CD14-positive monocyte (primary cell): ENCODE measurements around the gene KCNQ1. TPM values are rescaled to one million over a fixed set of nuclear protein-coding genes. Genes with fewer than 3 reads are reported as not detected.

Experiments used
- DNase-seq, 3 donors: peaks; one replicate each; pipeline ENCODE4 v3.0.0-alpha.2; 2011 to 2022
- H2AFZ ChIP-seq: 2 replicates; pipeline ENCODE4 v1.6.0; 2012; ENCODE audit warnings: mild to moderate bottlenecking, low read depth, low read length, inconsistent platforms; ENCODE audit not compliant: insufficient read depth, poor library complexity, severe bottlenecking
- H3K27ac ChIP-seq, 2 donors: 1 replicate in 1 of 2; 2 replicates in 1 of 2; pipeline ENCODE4 v1.5.1; 2012 to 2013; ENCODE audit warnings: low read length in 2 of 2, control low read depth in 1 of 2, inconsistent platforms in 1 of 2, low read depth in 1 of 2, mild to moderate bottlenecking in 1 of 2
- H3K27me3 ChIP-seq, 2 donors: one replicate each; pipeline versions ENCODE4 v1.6.0 to v1.6.1; 2011 to 2013; ENCODE audit warnings: low read length in 2 of 2; ENCODE audit not compliant: control insufficient read depth in 2 of 2, insufficient read depth in 2 of 2
- H3K36me3 ChIP-seq, 2 donors: replicated peaks in 1 of 2; 1 replicate in 1 of 2; 2 replicates in 1 of 2; pipeline versions ENCODE4 v1.5.1 to v1.6.1; 2012 to 2013; ENCODE audit warnings: low read length in 2 of 2, control low read depth in 1 of 2, inconsistent platforms in 1 of 2, mild to moderate bottlenecking in 1 of 2; ENCODE audit not compliant: insufficient read depth in 2 of 2, control insufficient read depth in 1 of 2
- H3K4me1 ChIP-seq, 2 donors: 1 replicate in 1 of 2; 2 replicates in 1 of 2; pipeline versions ENCODE4 v1.5.1 to v1.6.1; 2012 to 2013; ENCODE audit warnings: low read length in 2 of 2, control low read depth in 1 of 2, inconsistent platforms in 1 of 2, mild to moderate bottlenecking in 1 of 2, moderate library complexity in 1 of 2; ENCODE audit not compliant: insufficient read depth in 2 of 2, control insufficient read depth in 1 of 2
- H3K4me2 ChIP-seq: replicated peaks from 2 replicates; pipeline ENCODE3; 2012; ENCODE audit warnings: low read length, moderate library complexity, mild to moderate bottlenecking; ENCODE audit not compliant: poor library complexity, severe bottlenecking; ENCODE audit errors: extremely low read depth
- H3K4me3 ChIP-seq, 3 experiments: fragments of 200-600 bp in 1 of 3; sonication (generic) in 1 of 3; replicated peaks in 1 of 3; 1 replicate in 2 of 3; 2 replicates in 1 of 3; pipeline ENCODE4 v1.5.1; 2011 to 2013; ENCODE audit warnings: low read length in 3 of 3, mild to moderate bottlenecking in 3 of 3, control low read depth in 2 of 3, low read depth in 2 of 3, inconsistent platforms in 1 of 3, moderate library complexity in 1 of 3
- H3K79me2 ChIP-seq: 2 replicates; pipeline ENCODE4 v1.6.0; 2012; ENCODE audit warnings: mild to moderate bottlenecking, control low read depth, inconsistent platforms, low read length, moderate library complexity; ENCODE audit not compliant: insufficient read depth
- H3K9ac ChIP-seq: 2 replicates; pipeline ENCODE4 v1.6.0; 2017; ENCODE audit warnings: low read length, mild to moderate bottlenecking; ENCODE audit not compliant: insufficient read depth, poor library complexity, severe bottlenecking
- H3K9me3 ChIP-seq, 2 donors: replicated peaks in 1 of 2; 1 replicate in 1 of 2; 2 replicates in 1 of 2; pipeline versions ENCODE4 v1.5.1 to v1.6.1; 2012 to 2013; ENCODE audit warnings: low read length in 2 of 2, control low read depth in 1 of 2; ENCODE audit not compliant: control insufficient read depth in 1 of 2, insufficient read depth in 1 of 2
- H4K20me1 ChIP-seq: 2 replicates; pipeline ENCODE4 v1.6.0; 2012; ENCODE audit warnings: mild to moderate bottlenecking, low read length, control low read depth, moderate library complexity; ENCODE audit not compliant: insufficient read depth
- H3K27ac Mint-ChIP-seq, 7 donors: one replicate each; pipeline ENCODE4 v1.8.0; 2020; ENCODE audit warnings: mild to moderate bottlenecking in 7 of 7, mixed read lengths in 7 of 7, moderate library complexity in 6 of 7, inconsistent platforms in 2 of 7
- H3K27me3 Mint-ChIP-seq, 3 donors: one replicate each; pipeline ENCODE4 v1.8.0; 2021 to 2022; ENCODE audit warnings: low read depth in 3 of 3, mild to moderate bottlenecking in 3 of 3, mixed read lengths in 3 of 3, moderate library complexity in 3 of 3, inconsistent platforms in 1 of 3
- H3K36me3 Mint-ChIP-seq, 2 donors: one replicate each; pipeline ENCODE4 v1.8.0; 2020; ENCODE audit warnings: mixed read lengths in 2 of 2, inconsistent platforms in 1 of 2, mild to moderate bottlenecking in 1 of 2
- H3K4me1 Mint-ChIP-seq: one replicate; pipeline ENCODE4 v1.8.0; 2020; ENCODE audit warnings: mild to moderate bottlenecking, mixed read lengths
- H3K4me3 Mint-ChIP-seq, 2 donors: one replicate each; pipeline ENCODE4 v1.8.0; 2020; ENCODE audit warnings: mild to moderate bottlenecking in 2 of 2, mixed read lengths in 2 of 2, moderate library complexity in 1 of 2
- H3K9me3 Mint-ChIP-seq, 7 donors: one replicate each; pipeline ENCODE4 v1.8.0; 2020 to 2022; ENCODE audit warnings: mixed read lengths in 7 of 7, mild to moderate bottlenecking in 6 of 7, moderate library complexity in 6 of 7, inconsistent platforms in 2 of 7
- CTCF ChIP-seq: fragments of 200-600 bp; IDR thresholded peaks from one replicate; pipeline ENCODE4 v1.8.0; 2022; ENCODE audit warnings: antibody characterized with exemption, mild to moderate bottlenecking
- WGBS: methylation state at CpG from one replicate; pipeline ENCODE4 v1.1.5; 2013; ENCODE audit warnings: missing lambda C conversion rate; ENCODE audit not compliant: insufficient coverage; 5-methylcytosine and 5-hydroxymethylcytosine counted together
- intact Hi-C, 2 donors: fragments of 100-400 bp; cut with micrococcal nuclease; formaldehyde crosslinking; loops; one replicate each; pipeline versions ENCODE4 v1.15.0 to v1.15.1; 2023
- polyA plus RNA-seq, 3 donors: library from polyadenylated mRNA; depleted of rRNA in 1 of 3; unstranded in 2 of 3; stranded (reverse) in 1 of 3; fragments of 300-500 nt in 2 of 3; fragments of >200 nt in 1 of 3; fragmentation: Illumina TruSeq in 2 of 3; gene quantifications; 1 replicate in 2 of 3; 2 replicates in 1 of 3; pipeline ENCODE4 v1.2.3, GENCODE V29; 2012 to 2021

KCNQ1 gene
- polyA plus RNA-seq, 3 donors, result 14.9 to 31.8 (median 21.6) TPM

DNA sequence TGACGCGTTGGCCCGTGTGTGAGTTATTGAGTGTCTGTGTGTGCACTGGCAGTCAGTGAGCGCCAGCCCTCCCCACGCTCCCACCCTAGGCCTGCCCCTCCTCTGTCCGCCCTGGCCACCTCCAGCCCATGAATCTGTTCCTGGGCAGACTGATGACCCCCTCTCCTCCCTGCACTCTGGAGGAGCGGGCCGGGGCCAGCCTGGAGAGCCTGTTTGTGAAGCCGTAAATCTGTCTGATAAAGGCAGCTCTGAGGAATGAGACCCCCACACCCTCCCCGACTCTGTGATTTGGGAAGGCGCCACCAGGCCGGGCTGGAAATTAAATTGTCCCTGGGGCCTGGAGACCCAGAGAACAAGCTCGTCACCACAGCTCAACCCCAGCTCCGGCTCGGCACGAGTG, 35.7 kb upstream of the KCNQ1 start:
- H3K4me2 ChIP-seq, result no peak overlapping the region
- WGBS, result 99% methylated on average over 6 of the region's 16 CpGs
- H3K9me3 Mint-ChIP-seq, result no peaks in the 10 kb centered on the region
- no peaks in the 10 kb centered on the region for H3K36me3 ChIP-seq
- TF ChIP-seq CTCF, result no peak
- no peak overlapping the region for H3K27ac ChIP-seq
- H3K4me1 ChIP-seq, result no peaks in the 10 kb centered on the region
- peaks cover 6% of the 10 kb centered on the region for H4K20me1 ChIP-seq
- intact Hi-C loops, result no loop called here
- H3K27me3 Mint-ChIP-seq, result peaks cover 1 to 4% (median 3%) of the 10 kb centered on the region in 3 donors
- no peak overlapping the region for H3K4me3 ChIP-seq
- no peaks in the 10 kb centered on the region for H3K27me3 ChIP-seq
- peaks cover 4% of the 10 kb centered on the region in 2 donors for H3K36me3 Mint-ChIP-seq
- H3K79me2 ChIP-seq, result no peaks in the 10 kb centered on the region
- H3K4me1 Mint-ChIP-seq, result no peaks in the 10 kb centered on the region
- H3K9ac ChIP-seq, result no peak overlapping the region
- no peak for DNase-seq
- no peak overlapping the region for H3K4me3 Mint-ChIP-seq
- H3K9me3 ChIP-seq, result no peaks in the 10 kb centered on the region
- no peak overlapping the region for H2AFZ ChIP-seq
- H3K27ac Mint-ChIP-seq, result no peak overlapping the region

- H3K79me2 ChIP-seq, result no peaks in the 10 kb centered on the region
- intact Hi-C loops, result loop anchor here in 1 of 2 donors (10.0 kb wide), 1 partner anchor 55 kb away; no protein-coding TSS in a partner anchor
- H3K4me3 Mint-ChIP-seq, result no peak overlapping the region
- H3K4me1 Mint-ChIP-seq, result no peaks in the 10 kb centered on the region
- H3K27ac ChIP-seq, result no peak overlapping the region
- TF ChIP-seq CTCF, result no peak
- no peaks in the 10 kb centered on the region for H4K20me1 ChIP-seq
- no peaks in the 10 kb centered on the region for H3K4me1 ChIP-seq
- no peaks in the 10 kb centered on the region for H3K9me3 ChIP-seq
- H3K27me3 Mint-ChIP-seq, result peaks cover 1 to 4% (median 3%) of the 10 kb centered on the region in 3 donors
- no peak overlapping the region for H3K4me2 ChIP-seq
- WGBS, result 80% methylated on average over 35 of the region's 42 CpGs
- H3K4me3 ChIP-seq, result no peak overlapping the region
- H3K27ac Mint-ChIP-seq, result no peak overlapping the region
- no peaks in the 10 kb centered on the region for H3K36me3 ChIP-seq
- no peak for DNase-seq
- H3K27me3 ChIP-seq, result no peaks in the 10 kb centered on the region
- H3K36me3 Mint-ChIP-seq, result no peaks in the 10 kb centered on the region
- H3K9me3 Mint-ChIP-seq, result no peaks in the 10 kb centered on the region
- no peak overlapping the region for H2AFZ ChIP-seq
- no peak overlapping the region for H3K9ac ChIP-seq
Observed at GRCh38 chr11:2409611-2410468, 35.0 kb upstream of the KCNQ1 start.
